CD4-positive, alpha-beta T cell treated with Interleukin-12 subunit alpha and Interleukin-12 subunit beta, for 1 hour (primary cell): Measurements from ENCODE around the gene RPS6KA2.
A peak's percentile ranks its signal among the peaks of the same experiment; 100 is the strongest.

ENCODE experiments used
- DNase-seq: peaks from one replicate; pipeline ENCODE4 v3.0.0-alpha.2; 2020

The RPS6KA2 gene

GRCh38 chr6:166516251-166516884 is 110.7 kb downstream of the RPS6KA2 start:
- DNase-seq = no peak

GRCh38 chr6:166515072-166515810 is 111.8 kb downstream of the RPS6KA2 start:
- no peak for DNase-seq

- DNase-seq = no peak
Observed at GRCh38 chr6:166514196-166514595, 112.9 kb downstream of the RPS6KA2 start.

GRCh38 chr6:166512567-166512966 is 114.5 kb downstream of the RPS6KA2 start:
- peak; percentile 60 for DNase-seq

- no peak for DNase-seq
Observed at GRCh38 chr6:166511316-166511715, 115.7 kb downstream of the RPS6KA2 start.

GRCh38 chr6:166509193-166509592 is 117.9 kb downstream of the RPS6KA2 start:
- DNase-seq = no peak

GRCh38 chr6:166508726-166509125 is 118.3 kb downstream of the RPS6KA2 start:
- no peak for DNase-seq

- no peak for DNase-seq
Observed at GRCh38 chr6:166507809-166508564, 119.1 kb downstream of the RPS6KA2 start.

- no peak for DNase-seq
Observed at GRCh38 chr6:166507380-166507779, 119.7 kb downstream of the RPS6KA2 start.

- no peak for DNase-seq
Observed at GRCh38 chr6:166505133-166505905, 121.7 kb downstream of the RPS6KA2 start.

GRCh38 chr6:166504100-166504499 is 123.0 kb downstream of the RPS6KA2 start:
- no peak for DNase-seq

GRCh38 chr6:166503167-166503744 is 123.8 kb downstream of the RPS6KA2 start:
- no peak for DNase-seq

GRCh38 chr6:166502453-166502852 is 124.6 kb downstream of the RPS6KA2 start:
- DNase-seq = no peak

GRCh38 chr6:166501246-166501645 is 125.8 kb downstream of the RPS6KA2 start:
- DNase-seq = no peak

GRCh38 chr6:166500246-166500645 is 126.8 kb downstream of the RPS6KA2 start:
- DNase-seq = no peak

- DNase-seq = no peak
Observed at GRCh38 chr6:166499350-166500163, 127.5 kb downstream of the RPS6KA2 start.

- DNase-seq = no peak
Observed at GRCh38 chr6:166498661-166499349, 128.2 kb downstream of the RPS6KA2 start.

GRCh38 chr6:166498228-166498627 is 128.8 kb downstream of the RPS6KA2 start:
- no peak for DNase-seq

GRCh38 chr6:166497087-166497899 is 129.8 kb downstream of the RPS6KA2 start:
- no peak for DNase-seq

GRCh38 chr6:166496460-166496859 is 130.6 kb downstream of the RPS6KA2 start:
- no peak for DNase-seq
